ENCODE measurements around the gene MYO19.
"Not testable (repeated sequence)": the region's sequence is repeated elsewhere in the genome, so short reads cannot be mapped to it uniquely, and the experiment has no call there.

Gene MYO19

DNA sequence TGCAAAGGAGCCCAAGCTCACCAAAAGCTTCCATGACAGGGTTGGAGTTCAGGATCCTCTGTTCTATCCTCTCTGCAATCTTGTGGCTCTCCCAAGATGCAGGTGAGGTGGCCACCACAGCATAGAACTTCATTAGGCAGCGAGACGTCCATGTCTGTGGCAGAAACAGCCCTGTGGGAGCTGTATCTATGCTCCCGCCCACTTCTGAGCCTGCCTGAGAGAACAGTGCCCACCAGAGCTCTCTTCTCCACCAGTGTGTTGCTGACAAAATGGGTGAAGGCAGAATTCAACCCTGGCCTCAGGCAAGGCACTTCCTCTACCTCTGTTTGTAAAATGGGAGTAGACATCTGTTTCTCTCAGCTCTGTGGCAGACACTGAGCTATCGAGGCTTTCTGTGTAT lies 18.8 kb downstream of the MYO19 start:
- no peaks in the 10 kb centered on the region for H3K27me3 ChIP-seq (ENCODE audit: insufficient read depth, low read length)
- H2AFZ ChIP-seq (ENCODE audit: low read depth, low read length): no peak overlapping the region
- no peaks in the 10 kb centered on the region for H3K4me1 ChIP-seq (ENCODE audit: insufficient read depth, low read length)
- H3K4me3 ChIP-seq (ENCODE audit: low read length): no peak overlapping the region
- peaks cover 39% of the 10 kb centered on the region for H3K36me3 ChIP-seq (ENCODE audit: insufficient read depth, low read length)
- H3K9me3 ChIP-seq (ENCODE audit: low read length): no peaks in the 10 kb centered on the region

DNA sequence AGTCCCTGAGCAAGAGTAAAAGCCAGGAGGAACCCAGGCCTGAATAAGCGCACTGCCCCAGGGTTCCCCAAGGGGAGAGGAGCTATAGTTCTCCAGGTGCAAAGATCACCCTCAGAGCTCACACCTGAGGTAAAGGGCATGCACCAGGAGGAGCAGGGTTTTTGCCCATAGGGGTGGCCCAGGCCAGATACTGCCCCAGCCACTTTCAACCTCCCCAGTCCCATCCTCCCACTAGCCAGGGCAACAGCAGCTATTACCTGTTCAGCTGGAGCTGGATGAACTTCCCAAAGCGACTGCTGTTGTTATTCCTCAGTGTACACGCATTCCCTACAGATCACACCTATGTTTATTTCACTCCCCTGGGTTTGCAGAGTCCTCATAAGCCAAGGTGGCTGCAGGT lies 19.8 kb downstream of the MYO19 start:
- no peaks in the 10 kb centered on the region for H3K4me1 ChIP-seq (ENCODE audit: insufficient read depth, low read length)
- no peak overlapping the region for H2AFZ ChIP-seq (ENCODE audit: low read depth, low read length)
- no peaks in the 10 kb centered on the region for H3K27me3 ChIP-seq (ENCODE audit: insufficient read depth, low read length)
- no peaks in the 10 kb centered on the region for H3K9me3 ChIP-seq (ENCODE audit: low read length)
- no peak overlapping the region for H3K4me3 ChIP-seq (ENCODE audit: low read length)
- peaks cover 43% of the 10 kb centered on the region for H3K36me3 ChIP-seq (ENCODE audit: insufficient read depth, low read length)

DNA sequence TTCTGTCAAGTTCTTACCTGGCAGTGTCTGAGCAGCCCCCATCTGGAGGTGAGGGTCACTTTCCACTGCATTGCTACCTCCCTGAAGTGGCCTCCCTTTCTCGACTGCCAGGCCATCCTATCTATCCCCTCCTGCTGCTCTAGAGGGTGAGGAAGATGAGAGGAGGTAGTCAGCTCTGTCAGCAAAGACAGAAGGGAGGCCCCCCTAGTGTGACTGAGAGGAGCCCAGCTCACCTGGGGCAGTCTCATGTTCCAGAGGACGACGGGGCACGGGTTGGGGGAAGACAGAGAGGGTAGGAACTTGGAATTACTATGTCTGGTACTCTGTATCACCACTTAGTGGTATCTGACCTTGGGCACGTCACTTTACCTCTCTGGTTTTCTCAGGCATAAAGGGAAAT lies 22.0 kb downstream of the MYO19 start:
- H3K27me3 ChIP-seq (ENCODE audit: insufficient read depth, low read length): no peaks in the 10 kb centered on the region
- H3K4me3 ChIP-seq (ENCODE audit: low read length): no peak overlapping the region
- peaks cover 54% of the 10 kb centered on the region for H3K36me3 ChIP-seq (ENCODE audit: insufficient read depth, low read length)
- H2AFZ ChIP-seq (ENCODE audit: low read depth, low read length): no peak overlapping the region
- H3K4me1 ChIP-seq (ENCODE audit: insufficient read depth, low read length): no peaks in the 10 kb centered on the region
- no peaks in the 10 kb centered on the region for H3K9me3 ChIP-seq (ENCODE audit: low read length)

- no peak overlapping the region for H3K4me3 ChIP-seq (ENCODE audit: low read length)
- peaks cover 53% of the 10 kb centered on the region for H3K36me3 ChIP-seq (ENCODE audit: insufficient read depth, low read length)
- H2AFZ ChIP-seq (ENCODE audit: low read depth, low read length): no peak overlapping the region
- H3K4me1 ChIP-seq (ENCODE audit: insufficient read depth, low read length): no peaks in the 10 kb centered on the region
- H3K9me3 ChIP-seq (ENCODE audit: low read length): no peaks in the 10 kb centered on the region
- no peaks in the 10 kb centered on the region for H3K27me3 ChIP-seq (ENCODE audit: insufficient read depth, low read length)
Measured at GRCh38 chr17:36511216-36511615, 23.5 kb downstream of the MYO19 start.

GRCh38 chr17:36510636-36511035 lies 24.0 kb downstream of the MYO19 start:
- H3K36me3 ChIP-seq (ENCODE audit: insufficient read depth, low read length): peaks cover 55% of the 10 kb centered on the region
- no peaks in the 10 kb centered on the region for H3K4me1 ChIP-seq (ENCODE audit: insufficient read depth, low read length)
- no peaks in the 10 kb centered on the region for H3K27me3 ChIP-seq (ENCODE audit: insufficient read depth, low read length)
- H3K4me3 ChIP-seq (ENCODE audit: low read length): no peak overlapping the region
- H2AFZ ChIP-seq (ENCODE audit: low read depth, low read length): no peak overlapping the region
- no peaks in the 10 kb centered on the region for H3K9me3 ChIP-seq (ENCODE audit: low read length)

- Histone ChIP-seq H3K27me3 (ENCODE audit: insufficient read depth, low read length) (no peaks in the 10 kb centered on the region), H2AFZ (ENCODE audit: low read depth, low read length) (no peak overlapping the region), H3K4me1 (ENCODE audit: insufficient read depth, low read length) (no peaks in the 10 kb centered on the region), H3K9me3 (ENCODE audit: low read length) (no peaks in the 10 kb centered on the region), H3K36me3 (ENCODE audit: insufficient read depth, low read length) (peaks cover 55% of the 10 kb centered on the region), H3K4me3 (ENCODE audit: low read length) (no peak overlapping the region)
Measured at GRCh38 chr17:36509272-36509985, 25.2 kb downstream of the MYO19 start.

DNA sequence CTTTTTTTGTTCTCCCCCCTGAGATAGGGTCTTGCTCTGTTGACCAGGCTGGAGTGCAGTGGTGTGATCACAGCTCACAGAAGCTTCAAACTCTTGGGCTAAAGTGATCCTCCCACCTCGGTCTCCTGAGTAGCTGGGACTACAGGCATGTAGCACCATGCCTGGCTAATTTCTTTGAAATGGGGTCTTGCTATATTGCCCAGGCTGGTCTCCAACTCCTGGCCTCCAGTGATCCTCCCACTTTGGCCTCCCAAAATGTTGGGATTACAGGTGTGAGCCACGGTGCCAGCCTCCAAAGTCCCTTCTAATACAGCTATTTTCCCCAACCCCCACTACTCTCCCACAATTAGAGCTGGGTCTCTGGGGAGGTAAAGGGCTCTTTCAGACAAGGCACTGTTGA lies 26.2 kb downstream of the MYO19 start:
- H3K27me3 ChIP-seq (ENCODE audit: insufficient read depth, low read length): not testable (repeated sequence)

DNA sequence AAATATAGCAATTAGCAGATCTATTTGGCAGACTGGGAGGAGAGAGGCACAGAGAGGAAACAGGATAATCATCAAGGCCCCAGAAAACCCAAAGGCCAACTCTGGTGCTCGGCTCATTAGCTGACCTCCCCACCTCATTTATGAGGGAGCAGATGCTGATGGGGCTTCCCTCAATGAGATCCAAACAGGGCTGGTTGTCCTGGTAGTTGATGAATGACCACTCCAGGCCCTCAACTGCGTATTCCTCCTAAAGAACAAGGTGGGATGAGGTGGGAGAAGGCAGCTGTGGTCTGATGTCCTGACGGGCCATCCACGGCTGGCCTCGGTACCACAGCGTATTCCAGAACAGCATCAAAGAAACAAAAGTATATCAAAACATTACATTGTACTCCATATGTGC lies 27.4 kb downstream of the MYO19 start:
- Histone ChIP-seq H3K4me3 (ENCODE audit: low read length) (no peak overlapping the region), H3K9me3 (ENCODE audit: low read length) (no peaks in the 10 kb centered on the region), H3K27me3 (ENCODE audit: insufficient read depth, low read length) (no peaks in the 10 kb centered on the region), H2AFZ (ENCODE audit: low read depth, low read length) (no peak overlapping the region), H3K36me3 (ENCODE audit: insufficient read depth, low read length) (peaks cover 67% of the 10 kb centered on the region), H3K4me1 (ENCODE audit: insufficient read depth, low read length) (no peaks in the 10 kb centered on the region)

More for the DNA sequence above, 26.2 kb downstream of the MYO19 start:
- not testable (repeated sequence) for H3K4me1 ChIP-seq (ENCODE audit: insufficient read depth, low read length); H3K9me3 ChIP-seq (ENCODE audit: low read length); H2AFZ ChIP-seq (ENCODE audit: low read depth, low read length); H3K4me3 ChIP-seq (ENCODE audit: low read length)
- peaks cover 62% of the 10 kb centered on the region for H3K36me3 ChIP-seq (ENCODE audit: insufficient read depth, low read length)

DNA sequence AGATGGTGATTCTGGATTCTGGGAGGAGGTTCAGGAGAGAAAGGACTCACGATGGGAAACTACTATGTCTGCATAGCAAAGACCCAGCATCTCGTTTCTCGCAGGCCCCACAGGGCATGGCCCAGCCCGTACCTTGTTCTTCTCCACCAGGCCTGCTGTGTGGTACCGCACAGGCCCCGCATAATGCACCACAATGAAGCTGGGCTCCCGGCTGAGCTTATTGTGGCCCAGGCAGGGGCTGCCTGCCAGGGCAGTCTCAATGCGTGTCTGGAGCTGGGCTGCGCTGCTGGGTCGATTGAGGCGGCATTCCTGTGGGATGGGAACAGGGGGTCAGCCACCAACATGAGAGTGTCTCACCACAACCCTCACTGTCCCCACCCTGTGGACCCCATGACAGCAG lies 27.8 kb downstream of the MYO19 start:
- H3K9me3 ChIP-seq (ENCODE audit: low read length): no peaks in the 10 kb centered on the region
- no peaks in the 10 kb centered on the region for H3K27me3 ChIP-seq (ENCODE audit: insufficient read depth, low read length)
- no peak overlapping the region for H2AFZ ChIP-seq (ENCODE audit: low read depth, low read length)
- no peak overlapping the region for H3K4me3 ChIP-seq (ENCODE audit: low read length)
- no peaks in the 10 kb centered on the region for H3K4me1 ChIP-seq (ENCODE audit: insufficient read depth, low read length)
- peaks cover 69% of the 10 kb centered on the region for H3K36me3 ChIP-seq (ENCODE audit: insufficient read depth, low read length)

- Histone ChIP-seq H3K4me3 (ENCODE audit: low read length) (no peak overlapping the region), H3K36me3 (ENCODE audit: insufficient read depth, low read length) (peaks cover 69% of the 10 kb centered on the region), H3K9me3 (ENCODE audit: low read length) (no peaks in the 10 kb centered on the region), H3K27me3 (ENCODE audit: insufficient read depth, low read length) (no peaks in the 10 kb centered on the region), H3K4me1 (ENCODE audit: insufficient read depth, low read length) (no peaks in the 10 kb centered on the region), H2AFZ (ENCODE audit: low read depth, low read length) (no peak overlapping the region)
Measured at GRCh38 chr17:36506249-36506826, 28.3 kb downstream of the MYO19 start.

DNA sequence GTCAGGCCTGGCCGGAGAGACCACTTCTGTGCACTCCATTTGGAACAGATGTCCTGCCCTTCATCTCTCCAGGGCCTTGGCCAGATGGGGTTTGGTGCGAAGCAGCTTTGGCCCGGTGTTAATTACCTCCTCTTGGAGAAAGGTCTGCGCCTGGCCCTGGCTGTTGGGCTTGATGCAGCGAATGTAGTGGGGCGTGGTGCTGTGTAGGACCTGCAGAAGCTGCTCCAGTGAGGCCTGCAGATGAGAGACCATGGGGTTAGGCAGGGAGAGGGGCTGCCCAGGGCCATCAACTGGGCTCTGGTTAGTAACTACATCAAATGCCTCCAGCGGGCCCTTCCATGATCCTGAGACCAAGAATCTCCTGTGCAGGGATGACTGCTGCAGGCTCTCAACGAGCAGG lies 29.5 kb downstream of the MYO19 start:
- peaks cover 69% of the 10 kb centered on the region for H3K36me3 ChIP-seq (ENCODE audit: insufficient read depth, low read length)
- no peaks in the 10 kb centered on the region for H3K9me3 ChIP-seq (ENCODE audit: low read length)

GRCh38 chr17:36504156-36504545 lies 30.5 kb downstream of the MYO19 start:
- no peaks in the 10 kb centered on the region for H3K9me3 ChIP-seq (ENCODE audit: low read length)
- no peaks in the 10 kb centered on the region for H3K27me3 ChIP-seq (ENCODE audit: insufficient read depth, low read length)
- H2AFZ ChIP-seq (ENCODE audit: low read depth, low read length): no peak overlapping the region
- no peaks in the 10 kb centered on the region for H3K4me1 ChIP-seq (ENCODE audit: insufficient read depth, low read length)
- no peak overlapping the region for H3K4me3 ChIP-seq (ENCODE audit: low read length)
- H3K36me3 ChIP-seq (ENCODE audit: insufficient read depth, low read length): peaks cover 70% of the 10 kb centered on the region

More for the DNA sequence above, 29.5 kb downstream of the MYO19 start:
- H3K4me1 ChIP-seq (ENCODE audit: insufficient read depth, low read length): no peaks in the 10 kb centered on the region
- H3K27me3 ChIP-seq (ENCODE audit: insufficient read depth, low read length): no peaks in the 10 kb centered on the region
- H2AFZ ChIP-seq (ENCODE audit: low read depth, low read length): no peak overlapping the region
- no peak overlapping the region for H3K4me3 ChIP-seq (ENCODE audit: low read length)

- no peak overlapping the region for H2AFZ ChIP-seq (ENCODE audit: low read depth, low read length)
Measured at GRCh38 chr17:36503456-36504155, 31.1 kb downstream of the MYO19 start.

More at GRCh38 chr17:36503456-36504155, 31.1 kb downstream of the MYO19 start:
- no peak overlapping the region for H3K4me3 ChIP-seq (ENCODE audit: low read length)
- H3K36me3 ChIP-seq (ENCODE audit: insufficient read depth, low read length): peaks cover 71% of the 10 kb centered on the region
- H3K4me1 ChIP-seq (ENCODE audit: insufficient read depth, low read length): no peaks in the 10 kb centered on the region
- H3K27me3 ChIP-seq (ENCODE audit: insufficient read depth, low read length): no peaks in the 10 kb centered on the region
- no peaks in the 10 kb centered on the region for H3K9me3 ChIP-seq (ENCODE audit: low read length)
